ENCODE results near the gene LACC1. TPM values are rescaled to one million over a fixed set of nuclear protein-coding genes. Genes with fewer than 3 reads are reported as not detected.

Gene LACC1
- total RNA-seq, 1 experiment from 2014 or later: 7.2 TPM

- intact Hi-C loops (cut with micrococcal nuclease; ENCODE audit: unreplicated experiment): no loop called here
- Mint-ChIP-seq H3K9me3 (ENCODE audit: unreplicated experiment) (no peaks in the 10 kb centered on the region), H3K27me3 (ENCODE audit: insufficient read depth, unreplicated experiment) (peaks cover 7% of the 10 kb centered on the region), H3K4me3 (ENCODE audit: unreplicated experiment) (no peak overlapping the region), H3K4me1 (ENCODE audit: low read depth, unreplicated experiment) (no peaks in the 10 kb centered on the region), H3K36me3 (ENCODE audit: insufficient read depth, unreplicated experiment) (no peaks in the 10 kb centered on the region), H3K27ac (ENCODE audit: unreplicated experiment) (no peak overlapping the region)
- ChIA-PET POLR2A (interaction anchor here (0.6 kb wide), 1 partner anchor 520 kb away, joined by 7 read pairs; no protein-coding TSS in a partner anchor), CTCF (no interaction called here)
- Histone ChIP-seq H3K4me3 (ENCODE audit: low read depth, low read length) (no peak overlapping the region), H3K4me1 (no peaks in the 10 kb centered on the region; the same call in 1 of the 2 replicates), H3K9me3 (no peaks in the 10 kb centered on the region), H3K36me3 (ENCODE audit: control insufficient read depth, insufficient read depth, low read length) (no peaks in the 10 kb centered on the region), H3K27me3 (replicated peaks; ENCODE audit: control insufficient read depth, insufficient read depth, low read length) (no peaks in the 10 kb centered on the region)
- no peak for DNase-seq
- TF ChIP-seq CTCF (IDR thresholded peaks at IDR 0.05; ENCODE audit: insufficient read depth in 1 of 2, low read depth in 1 of 2, low read length in 1 of 2, severe bottlenecking in 1 of 2, unreplicated experiment in 1 of 2): no peak
- BruUV-seq (replicated peaks): no TSS peak
Observed at GRCh38 chr13:43915451-43915850, 35.7 kb downstream of the LACC1 start.

GRCh38 chr13:43916828-43917227, 37.1 kb downstream of the LACC1 start:
- Mint-ChIP-seq H3K9me3 (ENCODE audit: unreplicated experiment) (no peaks in the 10 kb centered on the region), H3K4me3 (ENCODE audit: unreplicated experiment) (no peak overlapping the region), H3K36me3 (ENCODE audit: insufficient read depth, unreplicated experiment) (no peaks in the 10 kb centered on the region), H3K27ac (ENCODE audit: unreplicated experiment) (no peak overlapping the region), H3K27me3 (ENCODE audit: insufficient read depth, unreplicated experiment) (peaks cover 11% of the 10 kb centered on the region), H3K4me1 (ENCODE audit: low read depth, unreplicated experiment) (no peaks in the 10 kb centered on the region)
- DNase-seq: no peak
- Histone ChIP-seq H3K4me1 (no peaks in the 10 kb centered on the region; the same call in 1 of the 2 replicates), H3K36me3 (ENCODE audit: control insufficient read depth, insufficient read depth, low read length) (no peaks in the 10 kb centered on the region), H3K9me3 (no peaks in the 10 kb centered on the region), H3K27me3 (replicated peaks; ENCODE audit: control insufficient read depth, insufficient read depth, low read length) (no peaks in the 10 kb centered on the region), H3K4me3 (ENCODE audit: low read depth, low read length) (no peak overlapping the region)
- TF ChIP-seq CTCF (IDR thresholded peaks at IDR 0.05; ENCODE audit: insufficient read depth in 1 of 2, low read depth in 1 of 2, low read length in 1 of 2, severe bottlenecking in 1 of 2, unreplicated experiment in 1 of 2): no peak
- intact Hi-C loops (cut with micrococcal nuclease; ENCODE audit: unreplicated experiment): no loop called here
- no TSS peak for BruUV-seq (replicated peaks)
- CTCF ChIA-PET: no interaction called here
- POLR2A ChIA-PET: no interaction called here

GRCh38 chr13:43918636-43919035, 38.9 kb downstream of the LACC1 start:
- ChIA-PET CTCF (no interaction called here), POLR2A (no interaction called here)
- H3K27ac Mint-ChIP-seq (ENCODE audit: unreplicated experiment): no peak overlapping the region
- no peaks in the 10 kb centered on the region for H3K9me3 Mint-ChIP-seq (ENCODE audit: unreplicated experiment)
- no peaks in the 10 kb centered on the region for H3K36me3 Mint-ChIP-seq (ENCODE audit: insufficient read depth, unreplicated experiment)
- no peaks in the 10 kb centered on the region; the same call in 1 of the 2 replicates for H3K4me1 ChIP-seq
- BruUV-seq (replicated peaks): no TSS peak
- TF ChIP-seq CTCF (IDR thresholded peaks at IDR 0.05; ENCODE audit: insufficient read depth in 1 of 2, low read depth in 1 of 2, low read length in 1 of 2, severe bottlenecking in 1 of 2, unreplicated experiment in 1 of 2): no peak
- no peaks in the 10 kb centered on the region for H3K36me3 ChIP-seq (ENCODE audit: control insufficient read depth, insufficient read depth, low read length)
- no peaks in the 10 kb centered on the region for H3K4me1 Mint-ChIP-seq (ENCODE audit: low read depth, unreplicated experiment)
- no peak overlapping the region for H3K4me3 Mint-ChIP-seq (ENCODE audit: unreplicated experiment)
- peaks cover 4% of the 10 kb centered on the region for H3K27me3 Mint-ChIP-seq (ENCODE audit: insufficient read depth, unreplicated experiment)
- H3K9me3 ChIP-seq: no peaks in the 10 kb centered on the region
- H3K4me3 ChIP-seq (ENCODE audit: low read depth, low read length): no peak overlapping the region
- DNase-seq: no peak
- intact Hi-C loops (cut with micrococcal nuclease; ENCODE audit: unreplicated experiment): no loop called here
- H3K27me3 ChIP-seq (replicated peaks; ENCODE audit: control insufficient read depth, insufficient read depth, low read length): no peaks in the 10 kb centered on the region
